Measurements from ENCODE around the gene SAMHD1. TPM values are rescaled to one million over a fixed set of nuclear protein-coding genes. Genes with fewer than 3 reads are reported as not detected.
A peak's percentile ranks its signal among the peaks of the same experiment; 100 is the strongest.

SAMHD1 gene
- total and polyA plus RNA-seq, 9 of the 15 experiments (the other 6 are each of a cell fraction or from before 2014, with no cell fraction given): 6.8 to 20.4 (median 14.8) TPM

DNA sequence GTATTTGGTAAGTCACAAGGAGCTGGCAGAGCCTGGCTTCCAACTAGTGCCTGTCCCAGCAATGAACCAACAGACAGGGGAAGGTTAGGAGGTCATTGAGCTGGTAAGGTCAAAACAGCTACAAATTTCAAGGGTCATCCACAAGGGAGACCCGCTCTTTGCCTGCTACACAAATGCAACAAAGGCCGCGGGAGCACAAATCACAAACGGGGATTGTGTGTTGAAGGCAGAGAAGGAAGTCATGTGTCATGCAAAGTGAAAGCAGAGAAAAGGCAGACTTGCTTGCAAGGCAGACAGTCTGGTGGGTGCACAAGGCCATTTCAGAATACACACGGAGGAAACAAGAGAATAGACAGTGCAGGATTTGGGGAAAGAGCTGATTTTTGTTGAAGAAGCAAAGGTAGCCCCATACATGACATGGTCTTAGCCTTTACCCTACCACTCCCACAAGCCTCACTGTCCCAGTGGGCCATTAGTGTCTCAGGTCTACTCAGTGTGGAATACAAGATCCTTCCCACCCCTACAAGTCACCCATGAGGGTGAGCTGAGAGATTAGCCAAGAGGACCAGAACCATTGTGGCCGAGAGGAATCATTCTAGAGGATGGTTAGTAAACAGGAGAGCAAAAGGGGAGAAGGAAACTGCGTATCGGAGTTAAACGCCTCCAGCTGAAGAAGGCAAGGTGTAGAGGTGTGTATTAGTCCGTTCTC lies 18.1 kb upstream of the SAMHD1 start:
- no peak for FAIRE-seq
- H3K36me3 ChIP-seq (ENCODE audit: control insufficient read depth, insufficient read depth, low read length): no peaks in the 10 kb centered on the region

More for the DNA sequence above, 18.1 kb upstream of the SAMHD1 start:
- Histone ChIP-seq H3K27ac (ENCODE audit: extremely low read depth, low read depth, low read length) (no peak overlapping the region; the same call in 2 of the 3 replicates), H3K4me3 (no peak overlapping the region), H3K9me1 (ENCODE audit: control insufficient read depth, insufficient read depth, low read length) (no peaks in the 10 kb centered on the region), H2AFZ (ENCODE audit: low read depth, low read length) (peak overlapping the region; percentile 87), H3K9ac (ENCODE audit: insufficient read depth in 1 of 2, low read depth in 2 of 2, low read length in 2 of 2) (no peak overlapping the region), H3K9me3 (replicated peaks; ENCODE audit: control insufficient read depth, insufficient read depth, low read depth, low read length) (no peaks in the 10 kb centered on the region), H3K27me3 (ENCODE audit: control insufficient read depth in 2 of 2, insufficient read depth in 2 of 2, low read length in 2 of 2) (no peaks in the 10 kb centered on the region), H3K79me2 (ENCODE audit: control insufficient read depth, insufficient read depth, low read length) (no peaks in the 10 kb centered on the region), H4K20me1 (replicated peaks; ENCODE audit: control insufficient read depth, insufficient read depth, low read length) (no peaks in the 10 kb centered on the region), H3K4me2 (ENCODE audit: insufficient read depth, low read length) (no peak overlapping the region), H3K4me1 (replicated peaks in 1 of 2; ENCODE audit: control insufficient read depth in 2 of 2, insufficient read depth in 2 of 2, low read length in 2 of 2) (peaks cover 3 to 6% of the 10 kb centered on the region in 2 experiments; a peak in 2 of 5 replicates)
- no TSS peak for BruUV-seq (replicated peaks)
- ATAC-seq (no peak), DNase-seq (ENCODE audit: extremely low read depth in 1 of 4, low spot score in 3 of 4) (no peak)
- CTCF ChIA-PET (ENCODE audit: low intra/inter-chr PET ratio): no interaction called here
- WGBS (ENCODE audit: insufficient coverage, low coverage, missing lambda C conversion rate): 40% methylated on average over 8 of the region's 10 CpGs
- POLR2A ChIA-PET: no interaction called here
- in situ Hi-C loops (cut with MboI) (no loop called here), intact Hi-C loops (cut with micrococcal nuclease) (no loop called here)
- TF ChIP-seq ZBTB1 (CRISPR knock-in tag; IDR thresholded peaks at IDR 0.05; ENCODE audit: borderline replicate concordance, low read depth) (no peak), ZNF830 (CRISPR knock-in tag; IDR thresholded peaks at IDR 0.05) (no peak), ZKSCAN3 (CRISPR knock-in tag; IDR thresholded peaks at IDR 0.05) (no peak), TAL1 (IDR thresholded peaks at IDR 0.05) (no peak), POU5F1 (IDR thresholded peaks at IDR 0.05; ENCODE audit: borderline replicate concordance, low read depth, low read length, partially characterized antibody) (no peak), SUPT5H (IDR thresholded peaks at IDR 0.05) (no peak), IFI16 (CRISPR knock-in tag; IDR thresholded peaks at IDR 0.05) (no peak), RBM22 (IDR thresholded peaks at IDR 0.05; ENCODE audit: low read depth, low read length, poor library complexity, severe bottlenecking) (no peak), TRIM24 (IDR thresholded peaks at IDR 0.05) (no peak), GATAD2B (IDR thresholded peaks at IDR 0.05; ENCODE audit: borderline replicate concordance) (no peak), ZC3H4 (CRISPR knock-in tag; IDR thresholded peaks at IDR 0.05; ENCODE audit: borderline replicate concordance) (no peak), FOSL1 (tag; conservative IDR thresholded peaks at IDR 0.05) (no peak), ZNF764 (CRISPR knock-in tag; IDR thresholded peaks at IDR 0.05; ENCODE audit: low read depth) (no peak), CREB1 (IDR thresholded peaks at IDR 0.05) (no peak), CREB1 (CRISPR knock-in tag; IDR thresholded peaks at IDR 0.05) (no peak), ATF1 (CRISPR knock-in tag; IDR thresholded peaks at IDR 0.05) (no peak), ATF1 (tag; IDR thresholded peaks at IDR 0.05) (no peak), RBM39 (optimal IDR thresholded peaks at IDR 0.05; ENCODE audit: low read depth, low read length) (no peak), CBFA2T3 (IDR thresholded peaks at IDR 0.05) (no peak), FIP1L1 (IDR thresholded peaks at IDR 0.05; ENCODE audit: low read depth, low read length, poor library complexity, severe bottlenecking) (no peak), ZNF274 (IDR thresholded peaks at IDR 0.05; ENCODE audit: borderline replicate concordance, low read depth, low read length) (no peak)

Data from K562 (cell line).